HCT116 (cell line): Measurements from ENCODE around the gene TBL2. TPM values are rescaled to one million over a fixed set of nuclear protein-coding genes. Genes with fewer than 3 reads are reported as not detected.

Experiments used
- ATAC-seq: fragments of 200-7000 bp; cut with Tn5 transposase; 2 replicates; pipeline ENCODE4 v1.9.1; 2020; ENCODE audit warnings: mild to moderate bottlenecking, moderate library complexity
- BruUV-seq: library from RNA; stranded (reverse); fragments of 400-500 nt; replicated peaks from 2 replicates; lab custom pipeline; 2021; lab: Mats Ljungman, UMichigan
- CTCF ChIA-PET: fragments of 300-600 bp; sonication (Branson Sonifier 250); formaldehyde crosslinking; loops from one replicate; lab custom pipeline; 2021; ENCODE audit warnings: antibody characterized with exemption; lab: Charles Lee
- POLR2A ChIA-PET: fragments of 300-600, 350-600 bp; sonication (Branson Sonifier 250); formaldehyde crosslinking; loops from one replicate; lab custom pipeline; 2021; ENCODE audit warnings: antibody characterized with exemption; lab: Charles Lee
- RAD21 ChIA-PET, 2 experiments: fragments of 300-600 bp; sonication (Branson Sonifier 250); formaldehyde crosslinking; loops; one replicate each; lab custom pipeline; 2023; ENCODE audit warnings: low total read pairs in 2 of 2; ENCODE audit not compliant: uncharacterized antibody in 2 of 2, unreplicated experiment in 2 of 2, low non-redundant PET in 1 of 2; lab: Charles Lee
- DNase-seq: peaks from one replicate; pipeline ENCODE4 v3.0.0-alpha.2; 2010; ENCODE audit warnings: low read depth, low spot score
- H2AFZ ChIP-seq: fragments of 200-600 bp; shearing (Covaris generic), sonication (generic); 2 replicates; pipeline ENCODE4 v1.6.1; 2017; ENCODE audit warnings: low read depth, mixed run types, mixed read lengths, antibody characterized with exemption, low read length; ENCODE audit not compliant: poor library complexity, severe bottlenecking
- H3K27ac ChIP-seq: 2 replicates; pipeline ENCODE4 v1.5.1; 2012; ENCODE audit warnings: low read depth, low read length
- H3K27me3 ChIP-seq: fragments of 200-600 bp; sonication (generic); 2 replicates; pipeline ENCODE4 v1.6.1; 2016; ENCODE audit warnings: mixed run types, low read length, mixed read lengths; ENCODE audit not compliant: insufficient read depth
- H3K36me3 ChIP-seq, 2 experiments: fragments of 200-500 bp in 1 of 2; fragments of 200-600 bp in 1 of 2; sonication (Bioruptor generic) in 1 of 2; sonication (generic) in 1 of 2; 2 replicates each; pipeline versions ENCODE4 v1.5.1 to v1.6.1; 2014 to 2016; ENCODE audit warnings: low read length in 2 of 2, inconsistent platforms in 1 of 2, mixed read lengths in 1 of 2, mixed run types in 1 of 2; ENCODE audit not compliant: insufficient read depth in 2 of 2, control insufficient read depth in 1 of 2
- H3K4me1 ChIP-seq, 2 experiments: fragments of 200-600 bp in 1 of 2; sonication (generic) in 1 of 2; 2 replicates each; pipeline versions ENCODE4 v1.5.1 to v1.6.1; 2012 to 2017; ENCODE audit warnings: low read length in 2 of 2, inconsistent platforms in 1 of 2, mild to moderate bottlenecking in 1 of 2, mixed read lengths in 1 of 2, mixed run types in 1 of 2, moderate library complexity in 1 of 2; ENCODE audit not compliant: insufficient read depth in 2 of 2, control insufficient read depth in 1 of 2
- H3K4me2 ChIP-seq: fragments of 200-600 bp; sonication (generic); 2 replicates; pipeline ENCODE4 v1.6.1; 2017; ENCODE audit warnings: mixed run types, low read length, mixed read lengths
- H3K4me3 ChIP-seq, 2 experiments: fragments of 200-600 bp in 1 of 2; sonication (generic) in 1 of 2; replicated peaks in 1 of 2; 2 replicates each; pipeline ENCODE4 v1.5.1; 2011 to 2016; ENCODE audit warnings: low read length in 2 of 2, control low read depth in 1 of 2, low read depth in 1 of 2, mild to moderate bottlenecking in 1 of 2, mixed read lengths in 1 of 2, mixed run types in 1 of 2
- H3K79me2 ChIP-seq: fragments of 200-600 bp; sonication (generic); 2 replicates; pipeline ENCODE4 v1.6.1; 2017; ENCODE audit warnings: mild to moderate bottlenecking, mixed run types, low read length, moderate library complexity, mixed read lengths; ENCODE audit not compliant: insufficient read depth
- H3K9ac ChIP-seq: fragments of 200-600 bp; sonication (generic); 2 replicates; pipeline ENCODE4 v1.6.1; 2016; ENCODE audit warnings: low read length, mixed read lengths
- H3K9me2 ChIP-seq: fragments of 200-600 bp; sonication (generic), shearing (Covaris generic); 2 replicates; pipeline ENCODE4 v1.6.1; 2017; ENCODE audit warnings: mixed run types, mild to moderate bottlenecking, moderate library complexity; ENCODE audit not compliant: insufficient read depth
- H3K9me3 ChIP-seq, 2 experiments: fragments of 200-500 bp in 1 of 2; fragments of 200-600 bp in 1 of 2; sonication (Bioruptor generic) in 1 of 2; sonication (generic) in 1 of 2; 2 replicates each; pipeline ENCODE4 v1.6.1; 2014 to 2017; ENCODE audit warnings: low read length in 2 of 2, mixed read lengths in 2 of 2, inconsistent platforms in 1 of 2, low read depth in 1 of 2, mild to moderate bottlenecking in 1 of 2, mixed run types in 1 of 2, moderate library complexity in 1 of 2; ENCODE audit not compliant: control insufficient read depth in 1 of 2, insufficient read depth in 1 of 2
- H4K20me1 ChIP-seq: fragments of 200-600 bp; sonication (generic), shearing (Covaris generic); 2 replicates; pipeline ENCODE4 v1.6.1; 2017; ENCODE audit warnings: mixed run types, mild to moderate bottlenecking, moderate library complexity; ENCODE audit not compliant: insufficient read depth
- ATF3 ChIP-seq: IDR thresholded peaks from 2 replicates; pipeline ENCODE4 v1.6.1; 2012
- CTCF ChIP-seq, 3 experiments: fragments of 200-600 bp in 1 of 3; sonication (generic) in 1 of 3; IDR thresholded peaks in 2 of 3; conservative IDR thresholded peaks in 1 of 3; 2 replicates each; pipeline ENCODE4 v1.5.1; 2012 to 2017; ENCODE audit warnings: low read depth in 2 of 3, low read length in 2 of 3, antibody characterized with exemption in 1 of 3, borderline replicate concordance in 1 of 3, control low read depth in 1 of 3, mild to moderate bottlenecking in 1 of 3, mixed read lengths in 1 of 3, mixed run types in 1 of 3, moderate library complexity in 1 of 3; ENCODE audit not compliant: insufficient read depth in 1 of 3
- ELF1 ChIP-seq: IDR thresholded peaks from 2 replicates; pipeline ENCODE4 v1.6.1; 2012; ENCODE audit warnings: low read depth, borderline replicate concordance
- EZH2 ChIP-seq: fragments of 200-600 bp; sonication (generic); IDR thresholded peaks from 2 replicates; pipeline ENCODE4 v1.6.1; 2017; ENCODE audit warnings: antibody characterized with exemption, mixed run types
- FOSL1 ChIP-seq: IDR thresholded peaks from 2 replicates; pipeline ENCODE4 v1.6.1; 2012; ENCODE audit warnings: low read depth
- JUND ChIP-seq: IDR thresholded peaks from 2 replicates; pipeline ENCODE4 v1.6.1; 2012
- MAX ChIP-seq: IDR thresholded peaks from 2 replicates; pipeline ENCODE4 v1.6.1; 2012
- POLR2A ChIP-seq: IDR thresholded peaks from 2 replicates; pipeline ENCODE4 v1.7.0; 2011; ENCODE audit warnings: borderline replicate concordance; ENCODE audit not compliant: insufficient read depth, insufficient read length; ENCODE audit errors: extremely low read depth
- RAD21 ChIP-seq: IDR thresholded peaks from 2 replicates; pipeline ENCODE4 v1.6.1; 2012; ENCODE audit warnings: low read depth, mild to moderate bottlenecking
- REST ChIP-seq: IDR thresholded peaks from 2 replicates; pipeline ENCODE4 v1.6.1; 2012; ENCODE audit warnings: low read depth
- SIN3A ChIP-seq: IDR thresholded peaks from 2 replicates; pipeline ENCODE4 v1.6.1; 2012; ENCODE audit warnings: low read depth
- SP1 ChIP-seq: IDR thresholded peaks from 2 replicates; pipeline ENCODE4 v1.6.1; 2012; ENCODE audit warnings: low read depth
- SRF ChIP-seq: IDR thresholded peaks from 2 replicates; pipeline ENCODE4 v1.6.1; 2012; ENCODE audit warnings: low read depth
- TCF7L2 ChIP-seq: IDR thresholded peaks from 2 replicates; pipeline ENCODE4 v1.7.0; 2011; ENCODE audit warnings: borderline replicate concordance, inconsistent platforms; ENCODE audit not compliant: insufficient read depth, insufficient read length; ENCODE audit errors: extremely low read depth
- YY1 ChIP-seq: IDR thresholded peaks from 2 replicates; pipeline ENCODE4 v1.6.1; 2011; ENCODE audit warnings: low read length, low read depth, moderate library complexity, mild to moderate bottlenecking; ENCODE audit not compliant: insufficient replicate concordance; ENCODE audit errors: extremely low read depth
- ZFX ChIP-seq: fragments of 450-650 bp; IDR thresholded peaks from 2 replicates; pipeline ENCODE4 v1.6.1; 2017
- ZNF274 ChIP-seq: fragments of 200-500 bp; sonication (Bioruptor generic); IDR thresholded peaks from 2 replicates; pipeline ENCODE4 v1.6.1; 2014; ENCODE audit warnings: mild to moderate bottlenecking, low read depth, low read length, inconsistent platforms
- intact Hi-C: fragments of 100-400 bp; cut with micrococcal nuclease; formaldehyde crosslinking; loops from 2 replicates; pipeline ENCODE4 v1.10.0; 2022
- total RNA-seq: library from RNA; stranded (reverse); gene quantifications from one replicate; pipeline ENCODE4 v1.2.1, GENCODE V29; 2021; ENCODE audit not compliant: unreplicated experiment

Gene TBL2
- total RNA-seq, 1 experiment from 2014 or later: 55.0 TPM

- TF ChIP-seq SP1: no peak
- no peak for TF ChIP-seq RAD21
- TF ChIP-seq ATF3: no peak
- TF ChIP-seq YY1: no peak
- TF ChIP-seq ZFX: no peak
- TF ChIP-seq FOSL1: no peak
- TF ChIP-seq TCF7L2: no peak
- no peak for TF ChIP-seq JUND
- TF ChIP-seq ZNF274: no peak
- TF ChIP-seq SRF: no peak
- TF ChIP-seq MAX: no peak
- TF ChIP-seq CTCF (IDR thresholded peaks at IDR 0.05 in 2 of 3, conservative IDR thresholded peaks at IDR 0.05 in 1 of 3; ENCODE audit: borderline replicate concordance in 1 of 3, insufficient read depth in 1 of 3, low read depth in 2 of 3, low read length in 2 of 3): no peak
- no peak for TF ChIP-seq POLR2A
- no peak for TF ChIP-seq SIN3A
- no peak for TF ChIP-seq EZH2
- no peak for TF ChIP-seq ELF1
- no peak for TF ChIP-seq REST
- H2AFZ ChIP-seq: no peak overlapping the region
- 0 out of 2 replicates have a peak, but pooled peaks have one; percentile 42 for ATAC-seq
- ChIA-PET POLR2A (interaction anchor here (1.6 kb wide), 1 partner anchor 11 kb away, joined by 3 read pairs; the partner anchor contains the start of gene BAZ1B), RAD21 (no interaction called here), CTCF (no interaction called here)
- intact Hi-C loops: no loop called here
- H3K4me3 ChIP-seq: no peak overlapping the region
- no peak overlapping the region for H3K9ac ChIP-seq
- no peaks in the 10 kb centered on the region for H4K20me1 ChIP-seq
- H3K27me3 ChIP-seq: no peaks in the 10 kb centered on the region
- no TSS peak for BruUV-seq
- no peak for DNase-seq
- H3K4me2 ChIP-seq: no peak overlapping the region
- H3K4me1 ChIP-seq: peaks cover 0 to 4% of the 10 kb centered on the region in 2 experiments; a peak in 1 of 4 replicates
- H3K79me2 ChIP-seq: no peaks in the 10 kb centered on the region
- no peaks in the 10 kb centered on the region for H3K9me2 ChIP-seq
- no peaks in the 10 kb centered on the region for H3K9me3 ChIP-seq
- H3K36me3 ChIP-seq: peaks cover 19 to 20% of the 10 kb centered on the region in 2 experiments; a peak in 3 of 4 replicates
- H3K27ac ChIP-seq: no peak overlapping the region
Measured at GRCh38 chr7:73533742-73534141, 44.6 kb downstream of the TBL2 start.
